Progenitor cell of endocrine pancreas (in vitro differentiated cells): ENCODE measurements around the gene SLC2A11. TPM values are rescaled to one million over a fixed set of nuclear protein-coding genes. Genes with fewer than 3 reads are reported as not detected.

Experiments
- DNase-seq: peaks from one replicate; pipeline ENCODE4 v3.0.0; 2021; ENCODE audit warnings: low spot score; ENCODE audit not compliant: unreplicated experiment
- H3K27ac Mint-ChIP-seq: 2 replicates; pipeline ENCODE4 v1.8.0; 2021; ENCODE audit warnings: mild to moderate bottlenecking, moderate library complexity, mixed read lengths
- H3K27me3 Mint-ChIP-seq: 2 replicates; pipeline ENCODE4 v1.8.0; 2021; ENCODE audit warnings: mixed read lengths
- H3K36me3 Mint-ChIP-seq: 2 replicates; pipeline ENCODE4 v1.8.0; 2022; ENCODE audit warnings: mixed read lengths; ENCODE audit not compliant: insufficient read depth
- H3K4me1 Mint-ChIP-seq: 2 replicates; pipeline ENCODE4 v1.8.0; 2021; ENCODE audit warnings: low read depth, mixed read lengths
- H3K4me3 Mint-ChIP-seq: 2 replicates; pipeline ENCODE4 v1.8.0; 2021; ENCODE audit warnings: low read depth, mild to moderate bottlenecking, moderate library complexity, mixed read lengths
- H3K9me3 Mint-ChIP-seq: 2 replicates; pipeline ENCODE4 v1.8.0; 2021; ENCODE audit warnings: low read depth, mixed read lengths
- CTCF ChIP-seq: fragments of 200-600 bp; sonication (generic); IDR thresholded peaks from one replicate; pipeline ENCODE4 v1.5.0; 2021; ENCODE audit warnings: antibody characterized with exemption, mild to moderate bottlenecking; ENCODE audit not compliant: unreplicated experiment
- total RNA-seq: library from RNA; stranded (reverse); gene quantifications from 2 replicates; pipeline ENCODE4 v1.2.1, GENCODE V29; 2021

The SLC2A11 gene
- total RNA-seq, 1 donor from 2014 or later: 39.7 TPM

- Mint-ChIP-seq H3K4me3 (no peak overlapping the region), H3K9me3 (no peaks in the 10 kb centered on the region), H3K36me3 (peaks cover 1% of the 10 kb centered on the region), H3K4me1 (peaks cover 35% of the 10 kb centered on the region), H3K27me3 (no peaks in the 10 kb centered on the region), H3K27ac (peak overlapping the region; percentile 60)
- DNase-seq: no peak
- no peak for TF ChIP-seq CTCF
Observed at GRCh38 chr22:23908587-23909205, 51.0 kb downstream of the SLC2A11 start.

- H3K9me3 Mint-ChIP-seq: no peaks in the 10 kb centered on the region
- H3K4me1 Mint-ChIP-seq: peaks cover 29% of the 10 kb centered on the region
- DNase-seq: no peak
- H3K36me3 Mint-ChIP-seq: peaks cover 1% of the 10 kb centered on the region
- TF ChIP-seq CTCF: no peak
- no peak overlapping the region for H3K4me3 Mint-ChIP-seq
- no peak overlapping the region for H3K27ac Mint-ChIP-seq
- no peaks in the 10 kb centered on the region for H3K27me3 Mint-ChIP-seq
Observed at GRCh38 chr22:23909296-23909898, 51.7 kb downstream of the SLC2A11 start.

GRCh38 chr22:23910496-23911190 is 53.0 kb downstream of the SLC2A11 start:
- Mint-ChIP-seq H3K4me1 (peaks cover 21% of the 10 kb centered on the region), H3K27me3 (no peaks in the 10 kb centered on the region), H3K27ac (peak overlapping the region; percentile 80), H3K4me3 (no peak overlapping the region), H3K9me3 (no peaks in the 10 kb centered on the region), H3K36me3 (peaks cover 1% of the 10 kb centered on the region)
- no peak for TF ChIP-seq CTCF
- DNase-seq: no peak

- no peak for DNase-seq
- Mint-ChIP-seq H3K4me3 (no peak overlapping the region), H3K27ac (peak overlapping the region; percentile 76)
Observed at GRCh38 chr22:23911318-23911980, 53.8 kb downstream of the SLC2A11 start.

More at GRCh38 chr22:23911318-23911980, 53.8 kb downstream of the SLC2A11 start:
- H3K27me3 Mint-ChIP-seq: no peaks in the 10 kb centered on the region
- no peaks in the 10 kb centered on the region for H3K9me3 Mint-ChIP-seq
- peaks cover 1% of the 10 kb centered on the region for H3K36me3 Mint-ChIP-seq
- H3K4me1 Mint-ChIP-seq: peaks cover 21% of the 10 kb centered on the region
- TF ChIP-seq CTCF: no peak
